A549 (cell line): ENCODE data around the gene PPM1H. TPM values are rescaled to one million over a fixed set of nuclear protein-coding genes. Genes with fewer than 3 reads are reported as not detected.

Experiments
- ATAC-seq, 2 experiments: fragments of 200-7000 bp in 1 of 2; fragments of >200 bp in 1 of 2; cut with Nextera tagmentation in 1 of 2; cut with Tn5 transposase in 1 of 2; 3 replicates each; pipeline versions ENCODE4 v1.8.0 to v1.9.1; 2018 to 2020; ENCODE audit warnings: mild to moderate bottlenecking in 1 of 2, moderate library complexity in 1 of 2
- CTCF ChIA-PET: fragments of 300-600 bp; sonication (Branson Sonifier 250); formaldehyde crosslinking; extraction: SDS; loops from one replicate; lab custom pipeline; 2021; ENCODE audit warnings: antibody characterized with exemption, inconsistent platforms; lab: Yijun Ruan, JAX
- POLR2A ChIA-PET: fragments of 350-600 bp; formaldehyde crosslinking; extraction: SDS; loops from one replicate; lab custom pipeline; 2021; ENCODE audit warnings: antibody characterized with exemption, inconsistent platforms; lab: Yijun Ruan, JAX
- DNase-seq, 2 experiments: peaks; one replicate each; pipeline versions ENCODE4 v3.0.0 to v3.0.0-alpha.2; 2011 to 2016; ENCODE audit warnings: low read depth in 1 of 2, low spot score in 1 of 2
- FAIRE-seq: peaks from 2 replicates; lab custom pipeline; 2011; peaks lifted over from hg19 to GRCh38; lab: Jason Lieb, UNC
- H3K27ac ChIP-seq, 2 experiments: fragments of >200 bp; sonication (Bioruptor Twin); formaldehyde crosslinking; 3 replicates each; pipeline ENCODE4 v1.5.1; 2016 to 2017
- H3K4me1 ChIP-seq: fragments of >200 bp; sonication (Bioruptor Twin); formaldehyde crosslinking; 3 replicates; pipeline ENCODE4 v1.6.1; 2016
- H3K4me2 ChIP-seq: fragments of >200 bp; sonication (Bioruptor Twin); formaldehyde crosslinking; 3 replicates; pipeline ENCODE4 v1.6.1; 2016
- H3K4me3 ChIP-seq: fragments of >200 bp; sonication (Bioruptor Twin); formaldehyde crosslinking; 3 replicates; pipeline ENCODE4 v1.5.1; 2016
- H3K9me3 ChIP-seq: fragments of >200 bp; sonication (Bioruptor Twin); formaldehyde crosslinking; 3 replicates; pipeline ENCODE4 v1.6.1; 2016
- BHLHE40 ChIP-seq: IDR thresholded peaks from 2 replicates; pipeline ENCODE4 v1.6.1; 2012; ENCODE audit warnings: low read depth, low read length, inconsistent platforms
- CBX2 ChIP-seq: fragments of 200-600 bp; sonication (generic); IDR thresholded peaks from 2 replicates; pipeline ENCODE4 v1.6.1; 2016; ENCODE audit warnings: low read depth, mild to moderate bottlenecking, borderline replicate concordance
- CEBPB ChIP-seq, 2 experiments: fragments of >200 bp in 1 of 2; sonication (Bioruptor Twin) in 1 of 2; formaldehyde crosslinking in 1 of 2; IDR thresholded peaks; 2 replicates each; pipeline ENCODE4 v1.6.1; 2012 to 2016
- CHD4 ChIP-seq: fragments of 200-600 bp; sonication (generic); IDR thresholded peaks from 2 replicates; pipeline ENCODE4 v1.6.1; 2016; ENCODE audit warnings: antibody characterized with exemption, mild to moderate bottlenecking, borderline replicate concordance
- EHMT2 ChIP-seq: fragments of 200-600 bp; sonication (generic); IDR thresholded peaks from 2 replicates; pipeline ENCODE4 v1.6.1; 2016; ENCODE audit warnings: antibody characterized with exemption, low read depth, mild to moderate bottlenecking, moderate library complexity
- FOSL2 ChIP-seq, 2 experiments: fragments of 450-650 bp in 1 of 2; fragments of >200 bp in 1 of 2; sonication (Bioruptor Twin) in 1 of 2; formaldehyde crosslinking; IDR thresholded peaks; 2 replicates each; pipeline versions ENCODE4 v1.5.0 to v1.6.1; 2016 to 2020; ENCODE audit warnings: mild to moderate bottlenecking in 1 of 2, moderate library complexity in 1 of 2
- GATA3 ChIP-seq: IDR thresholded peaks from 2 replicates; pipeline ENCODE4 v1.6.1; 2012; ENCODE audit warnings: borderline replicate concordance
- JUN ChIP-seq, 2 experiments: fragments of >200 bp; sonication (Bioruptor Twin); formaldehyde crosslinking; IDR thresholded peaks; 2 replicates in 1 of 2; 3 replicates in 1 of 2; pipeline ENCODE4 v1.6.1; 2016 to 2017
- JUNB ChIP-seq: fragments of >200 bp; sonication (Bioruptor Twin); formaldehyde crosslinking; IDR thresholded peaks from 2 replicates; pipeline ENCODE4 v1.6.1; 2016
- MAZ ChIP-seq: fragments of 150-350 bp; IDR thresholded peaks from 2 replicates; pipeline ENCODE4 v1.6.1; 2014; ENCODE audit warnings: antibody characterized with exemption, low read depth, low read length, borderline replicate concordance
- NFE2L2 ChIP-seq: fragments of 150-350 bp; conservative IDR thresholded peaks from 2 replicates; pipeline ENCODE4 v1.6.1; 2014; ENCODE audit warnings: low read length
- NR3C1 ChIP-seq: fragments of >200 bp; sonication (Bioruptor Twin); formaldehyde crosslinking; IDR thresholded peaks from 3 replicates; pipeline ENCODE4 v1.6.1; 2017
- POLR2A ChIP-seq: IDR thresholded peaks from 2 replicates; pipeline ENCODE4 v1.6.1; 2012; ENCODE audit warnings: mild to moderate bottlenecking, low read length
- RARB ChIP-seq: fragments of 250-450 bp; sonication (Bioruptor Pico); IDR thresholded peaks from 2 replicates; pipeline ENCODE4 v1.8.0; 2021; ENCODE audit warnings: mild to moderate bottlenecking, moderate library complexity
- RNF2 ChIP-seq: fragments of 200-600 bp; sonication (generic); IDR thresholded peaks from 2 replicates; pipeline ENCODE4 v1.6.1; 2016; ENCODE audit warnings: low read depth, mild to moderate bottlenecking, antibody characterized with exemption, moderate library complexity, borderline replicate concordance
- SMC3 ChIP-seq: fragments of >200 bp; sonication (Bioruptor Twin); formaldehyde crosslinking; IDR thresholded peaks from 3 replicates; pipeline ENCODE4 v1.6.1; 2018; ENCODE audit warnings: inconsistent platforms
- TFCP2L1 ChIP-seq: fragments of 250-450 bp; sonication (Bioruptor Pico); IDR thresholded peaks from 2 replicates; pipeline ENCODE4 v1.5.0; 2021; ENCODE audit warnings: mild to moderate bottlenecking
- ZFP36 ChIP-seq: fragments of 450-650 bp; IDR thresholded peaks from 2 replicates; pipeline ENCODE4 v1.6.1; 2014; ENCODE audit warnings: borderline replicate concordance; ENCODE audit not compliant: partially characterized antibody
- ZSCAN20 ChIP-seq: fragments of 250-450 bp; sonication (Bioruptor Pico); IDR thresholded peaks from 2 replicates; pipeline ENCODE4 v1.8.0; 2022; ENCODE audit warnings: mild to moderate bottlenecking, moderate library complexity
- WGBS: methylation state at CpG from one replicate; pipeline ENCODE4 v1.1.6; 2017; ENCODE audit errors: missing lambda C conversion rate; 5-methylcytosine and 5-hydroxymethylcytosine counted together
- polyA plus RNA-seq, 4 experiments: library from polyadenylated mRNA; depleted of rRNA in 3 of 4; stranded (reverse); fragments of >200 nt; fragmentation: RNase III in 1 of 4; extraction: RNeasy Plus Mini Kit Qiagen cat#74134 plus additional on column Dnase treatment in 1 of 4; gene quantifications; 2 replicates in 3 of 4; 3 replicates in 1 of 4; pipeline ENCODE4 v1.2.3, GENCODE V29; 2011 to 2017
- TF ChIP-seq, protein P1 (sequence below): IDR thresholded peaks from 2 replicates; pipeline ENCODE4 v1.6.1; 2012
- TF ChIP-seq, protein P2 (sequence below): fragments of 200-600 bp; sonication (generic); IDR thresholded peaks from 2 replicates; pipeline ENCODE4 v1.6.1; 2016; ENCODE audit warnings: antibody characterized with exemption, mild to moderate bottlenecking, moderate library complexity
- TF ChIP-seq, protein P3 (sequence below): fragments of >200 bp; sonication (Bioruptor Twin); formaldehyde crosslinking; IDR thresholded peaks from 2 replicates; pipeline ENCODE4 v1.6.1; 2016
- TF ChIP-seq, protein P4 (sequence below): IDR thresholded peaks from 2 replicates; pipeline ENCODE4 v1.6.1; 2012; ENCODE audit warnings: low read depth, borderline replicate concordance

The PPM1H gene
- polyA plus RNA-seq, 2 of the 4 experiments (the other 2 are of a cell fraction) = 7.8 TPM

DNA sequence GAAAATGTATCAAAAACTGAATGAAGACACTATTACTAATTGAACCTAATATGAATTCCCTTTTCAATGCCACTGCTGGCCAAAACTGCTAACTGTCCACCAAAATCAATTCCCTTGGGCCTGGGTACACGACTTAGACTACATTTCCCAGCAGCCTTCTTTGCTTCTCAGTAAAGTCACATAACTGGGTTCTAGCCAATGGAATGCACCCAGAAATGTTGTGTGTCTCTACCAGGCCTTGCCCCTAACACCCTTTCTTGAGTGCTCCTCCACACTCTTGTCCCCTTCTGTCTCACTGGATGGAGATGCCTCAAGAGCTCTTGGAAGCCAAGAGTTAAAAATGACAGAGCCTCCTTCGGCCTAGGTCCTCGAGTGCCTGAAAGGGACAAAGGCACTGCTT is 156.8 kb downstream of the PPM1H start:
- 87% methylated on average over 3 of the region's 3 CpGs for WGBS
- Histone ChIP-seq H3K4me2 (no peak overlapping the region), H3K27ac (peak overlapping the region in 1 of 2 experiments; percentile 65; a peak in 3 of 6 replicates), H3K9me3 (no peaks in the 10 kb centered on the region), H3K4me1 (peaks cover 9% of the 10 kb centered on the region; the same call in 2 of the 3 replicates), H3K4me3 (no peak overlapping the region)
- ATAC-seq (no peak), FAIRE-seq (no peak), DNase-seq (no peak)
- ChIA-PET CTCF (interaction anchor here (1.0 to 1.2 kb wide), 3 partner anchors 8 to 11 kb away, joined by 3 read pairs; no protein-coding TSS in a partner anchor), POLR2A (no interaction called here)
- TF ChIP-seq, protein P1, sequence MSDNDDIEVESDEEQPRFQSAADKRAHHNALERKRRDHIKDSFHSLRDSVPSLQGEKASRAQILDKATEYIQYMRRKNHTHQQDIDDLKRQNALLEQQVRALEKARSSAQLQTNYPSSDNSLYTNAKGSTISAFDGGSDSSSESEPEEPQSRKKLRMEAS = no peak
- TF ChIP-seq CHD4 = no peak
- TF ChIP-seq CEBPB (IDR thresholded peaks at IDR 0.05) = no peak
- no peak for TF ChIP-seq NFE2L2
- no peak for TF ChIP-seq POLR2A
- TF ChIP-seq, protein P2, sequence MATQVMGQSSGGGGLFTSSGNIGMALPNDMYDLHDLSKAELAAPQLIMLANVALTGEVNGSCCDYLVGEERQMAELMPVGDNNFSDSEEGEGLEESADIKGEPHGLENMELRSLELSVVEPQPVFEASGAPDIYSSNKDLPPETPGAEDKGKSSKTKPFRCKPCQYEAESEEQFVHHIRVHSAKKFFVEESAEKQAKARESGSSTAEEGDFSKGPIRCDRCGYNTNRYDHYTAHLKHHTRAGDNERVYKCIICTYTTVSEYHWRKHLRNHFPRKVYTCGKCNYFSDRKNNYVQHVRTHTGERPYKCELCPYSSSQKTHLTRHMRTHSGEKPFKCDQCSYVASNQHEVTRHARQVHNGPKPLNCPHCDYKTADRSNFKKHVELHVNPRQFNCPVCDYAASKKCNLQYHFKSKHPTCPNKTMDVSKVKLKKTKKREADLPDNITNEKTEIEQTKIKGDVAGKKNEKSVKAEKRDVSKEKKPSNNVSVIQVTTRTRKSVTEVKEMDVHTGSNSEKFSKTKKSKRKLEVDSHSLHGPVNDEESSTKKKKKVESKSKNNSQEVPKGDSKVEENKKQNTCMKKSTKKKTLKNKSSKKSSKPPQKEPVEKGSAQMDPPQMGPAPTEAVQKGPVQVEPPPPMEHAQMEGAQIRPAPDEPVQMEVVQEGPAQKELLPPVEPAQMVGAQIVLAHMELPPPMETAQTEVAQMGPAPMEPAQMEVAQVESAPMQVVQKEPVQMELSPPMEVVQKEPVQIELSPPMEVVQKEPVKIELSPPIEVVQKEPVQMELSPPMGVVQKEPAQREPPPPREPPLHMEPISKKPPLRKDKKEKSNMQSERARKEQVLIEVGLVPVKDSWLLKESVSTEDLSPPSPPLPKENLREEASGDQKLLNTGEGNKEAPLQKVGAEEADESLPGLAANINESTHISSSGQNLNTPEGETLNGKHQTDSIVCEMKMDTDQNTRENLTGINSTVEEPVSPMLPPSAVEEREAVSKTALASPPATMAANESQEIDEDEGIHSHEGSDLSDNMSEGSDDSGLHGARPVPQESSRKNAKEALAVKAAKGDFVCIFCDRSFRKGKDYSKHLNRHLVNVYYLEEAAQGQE = no peak
- TF ChIP-seq RNF2 = no peak
- TF ChIP-seq, protein P3, sequence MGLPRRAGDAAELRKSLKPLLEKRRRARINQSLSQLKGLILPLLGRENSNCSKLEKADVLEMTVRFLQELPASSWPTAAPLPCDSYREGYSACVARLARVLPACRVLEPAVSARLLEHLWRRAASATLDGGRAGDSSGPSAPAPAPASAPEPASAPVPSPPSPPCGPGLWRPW = no peak
- TF ChIP-seq, protein P4, sequence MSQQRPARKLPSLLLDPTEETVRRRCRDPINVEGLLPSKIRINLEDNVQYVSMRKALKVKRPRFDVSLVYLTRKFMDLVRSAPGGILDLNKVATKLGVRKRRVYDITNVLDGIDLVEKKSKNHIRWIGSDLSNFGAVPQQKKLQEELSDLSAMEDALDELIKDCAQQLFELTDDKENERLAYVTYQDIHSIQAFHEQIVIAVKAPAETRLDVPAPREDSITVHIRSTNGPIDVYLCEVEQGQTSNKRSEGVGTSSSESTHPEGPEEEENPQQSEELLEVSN = no peak
- TF ChIP-seq MAZ = no peak
- no peak for TF ChIP-seq CBX2
- no peak for TF ChIP-seq FOSL2 (IDR thresholded peaks at IDR 0.05)
- no peak for TF ChIP-seq FOSL2 (CRISPR knock-in tag; IDR thresholded peaks at IDR 0.05)
- TF ChIP-seq JUNB = no peak
- no peak for TF ChIP-seq NR3C1
- TF ChIP-seq SMC3 = no peak
- no peak for TF ChIP-seq GATA3
- no peak for TF ChIP-seq EHMT2

DNA sequence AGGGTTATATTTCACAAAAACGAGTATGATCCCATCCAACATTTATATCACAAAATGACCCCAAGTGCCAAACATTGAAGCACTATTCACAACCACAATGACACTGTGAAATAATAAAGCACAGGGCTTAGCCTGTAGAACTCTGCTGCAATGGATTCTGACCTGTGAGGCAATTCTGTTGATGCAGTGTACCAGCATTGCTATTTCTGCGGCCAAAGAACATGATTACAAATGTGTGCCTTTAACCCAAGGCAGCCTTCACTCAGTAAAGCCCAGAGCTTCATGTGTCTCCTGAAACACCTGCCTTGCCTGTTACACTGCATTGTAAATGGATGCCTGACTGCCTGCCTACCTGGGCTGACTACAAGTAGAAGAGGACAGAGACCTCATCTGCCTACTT is 158.0 kb downstream of the PPM1H start:
- CTCF ChIA-PET = no interaction called here
- FAIRE-seq (no peak), ATAC-seq (no peak), DNase-seq (no peak)
- POLR2A ChIA-PET = no interaction called here
- TF ChIP-seq TFCP2L1 (CRISPR knock-in tag) (no peak), JUN (IDR thresholded peaks at IDR 0.05) (no peak), EHMT2 (no peak), RARB (no peak), ZFP36 (no peak), ZSCAN20 (CRISPR knock-in tag) (no peak), CEBPB (IDR thresholded peaks at IDR 0.05) (no peak), CBX2 (no peak), BHLHE40 (no peak)
- H3K9me3 ChIP-seq = no peaks in the 10 kb centered on the region
- no peak overlapping the region for H3K4me2 ChIP-seq
- no peak overlapping the region for H3K4me3 ChIP-seq
- H3K4me1 ChIP-seq = peaks cover 8% of the 10 kb centered on the region; the same call in 2 of the 3 replicates
- WGBS = 86% methylated on average over 2 of the region's 2 CpGs
- peak overlapping the region in 1 of 2 experiments; percentile 57; a peak in 2 of 6 replicates for H3K27ac ChIP-seq
